Adipose tissue (tissue), 3 donors: ENCODE data around the gene KCNIP4. TPM values are rescaled to one million over a fixed set of nuclear protein-coding genes. Genes with fewer than 3 reads are reported as not detected.

ENCODE experiments used
- H3K27ac ChIP-seq: one replicate; pipeline ENCODE4 v1.5.1; 2013; ENCODE audit warnings: low read depth, low read length
- WGBS, 3 donors: extraction: QIAGEN DNeasy Blood & Tissue Kit; methylation state at CpG; one replicate each; pipeline ENCODE4 v1.1.7; 2013; 5-methylcytosine and 5-hydroxymethylcytosine counted together
- polyA plus RNA-seq, 3 donors: library from polyadenylated mRNA; stranded (reverse); fragments of 200-250 nt; gene quantifications; one replicate each; pipeline ENCODE4 v1.2.3, GENCODE V29; 2013
- donor health status: healthy with polysubstance abuse.
- donor health status: Bipolar disorder and iron deficiency.
- donor health status: healthy.

Gene KCNIP4
- polyA plus RNA-seq, 3 donors, result 0.08 to 0.34 TPM; not detected in 1

- WGBS, 3 donors, result 69 to 88% (median 85%) methylated on average over 8 of the region's 8 CpGs
- no peak overlapping the region for H3K27ac ChIP-seq
These were observed 78.4 kb downstream of the KCNIP4 start for GRCh38 chr4:21869978-21870745.

- H3K27ac ChIP-seq, result no peak overlapping the region
- 80 to 95% (median 90%) methylated on average over 2 of the region's 2 CpGs for WGBS, 3 donors
These were observed 83.9 kb downstream of the KCNIP4 start for GRCh38 chr4:21864686-21865085.

- WGBS, 3 donors, result 84 to 91% (median 85%) methylated on average over 3 to 6 of the region's 6 CpGs
- no peak overlapping the region for H3K27ac ChIP-seq
These were observed 85.7 kb downstream of the KCNIP4 start for GRCh38 chr4:21862917-21863316.

GRCh38 chr4:21858971-21859370, 89.6 kb downstream of the KCNIP4 start:
- 81 to 83% (median 82%) methylated on average over 3 of the region's 3 CpGs for WGBS, 3 donors
- H3K27ac ChIP-seq, result no peak overlapping the region

- WGBS, 3 donors, result 62 to 85% (median 74%) methylated on average over 2 of the region's 2 CpGs
- H3K27ac ChIP-seq, result no peak overlapping the region
These were observed 91.8 kb downstream of the KCNIP4 start for GRCh38 chr4:21856754-21857153.

GRCh38 chr4:21856301-21856700, 92.3 kb downstream of the KCNIP4 start:
- 61 to 68% (median 64%) methylated on average over 6 of the region's 6 CpGs for WGBS, 3 donors
- H3K27ac ChIP-seq, result no peak overlapping the region

GRCh38 chr4:21849077-21849476, 99.5 kb downstream of the KCNIP4 start:
- no peak overlapping the region for H3K27ac ChIP-seq
- WGBS, 3 donors, result 74 to 87% (median 85%) methylated on average over 3 of the region's 3 CpGs

GRCh38 chr4:21848021-21848420, 100.6 kb downstream of the KCNIP4 start:
- 70 to 85% (median 79%) methylated on average over 2 of the region's 2 CpGs for WGBS, 3 donors
- no peak overlapping the region for H3K27ac ChIP-seq

- 64 to 80% (median 70%) methylated on average over 4 of the region's 4 CpGs for WGBS, 3 donors
- no peak overlapping the region for H3K27ac ChIP-seq
These were observed 102.9 kb downstream of the KCNIP4 start for GRCh38 chr4:21845663-21846062.

GRCh38 chr4:21835712-21836111, 112.9 kb downstream of the KCNIP4 start:
- H3K27ac ChIP-seq, result no peak overlapping the region

- H3K27ac ChIP-seq, result no peak overlapping the region
- 72 to 80% (median 77%) methylated on average over 5 of the region's 5 CpGs for WGBS, 3 donors
These were observed 118.3 kb downstream of the KCNIP4 start for GRCh38 chr4:21830272-21830671.

- 51 to 67% (median 56%) methylated on average over 3 of the region's 3 CpGs for WGBS, 3 donors
- no peak overlapping the region for H3K27ac ChIP-seq
These were observed 121.0 kb downstream of the KCNIP4 start for GRCh38 chr4:21827575-21827974.

GRCh38 chr4:21826071-21826470, 122.5 kb downstream of the KCNIP4 start:
- 82 to 90% (median 86%) methylated on average over 4 of the region's 4 CpGs for WGBS, 3 donors
- no peak overlapping the region for H3K27ac ChIP-seq

GRCh38 chr4:21819086-21819485, 129.5 kb downstream of the KCNIP4 start:
- WGBS, 3 donors, result 42 to 64% (median 45%) methylated on average over 1 of the region's 1 CpG

GRCh38 chr4:21815651-21816377, 132.8 kb downstream of the KCNIP4 start:
- H3K27ac ChIP-seq, result no peak overlapping the region

More at GRCh38 chr4:21819086-21819485, 129.5 kb downstream of the KCNIP4 start:
- no peak overlapping the region for H3K27ac ChIP-seq

GRCh38 chr4:21811565-21811964, 137.0 kb downstream of the KCNIP4 start:
- WGBS, 3 donors, result 38 to 58% (median 52%) methylated on average over 1 of the region's 1 CpG
- no peak overlapping the region for H3K27ac ChIP-seq

GRCh38 chr4:21806991-21807390, 141.6 kb downstream of the KCNIP4 start:
- H3K27ac ChIP-seq, result no peak overlapping the region
- WGBS, 3 donors, result 75 to 88% (median 85%) methylated on average over 3 of the region's 3 CpGs

GRCh38 chr4:21802406-21802805, 146.2 kb downstream of the KCNIP4 start:
- 31 to 65% (median 53%) methylated on average over 1 of the region's 1 CpG for WGBS, 3 donors

GRCh38 chr4:21801661-21802385, 146.7 kb downstream of the KCNIP4 start:
- 92 to 95% (median 94%) methylated on average over 5 of the region's 5 CpGs for WGBS, 3 donors
- no peak overlapping the region for H3K27ac ChIP-seq

More at GRCh38 chr4:21802406-21802805, 146.2 kb downstream of the KCNIP4 start:
- H3K27ac ChIP-seq, result no peak overlapping the region
